Stomach (tissue), 9 donors: ENCODE data around the gene SLC22A12. TPM values are rescaled to one million over a fixed set of nuclear protein-coding genes. Genes with fewer than 3 reads are reported as not detected.

ENCODE experiments used
- DNase-seq, 2 donors: peaks; one replicate each; pipeline versions ENCODE4 v3.0.0 to v3.0.0-alpha.2; 2013 to 2019
- H3K27ac ChIP-seq, 5 donors: fragments of 200-600 bp in 4 of 5; sonication (generic) in 4 of 5; one replicate each; pipeline ENCODE4 v1.5.1; 2013 to 2019; ENCODE audit warnings: mild to moderate bottlenecking in 1 of 5, moderate library complexity in 1 of 5
- H3K27me3 ChIP-seq, 3 donors: fragments of 200-600 bp; sonication (generic); one replicate each; pipeline ENCODE4 v1.5.1; 2017 to 2019; ENCODE audit warnings: mixed run types in 1 of 3
- H3K36me3 ChIP-seq, 4 donors: fragments of 200-600 bp; sonication (generic); 1 replicate in 3 of 4; 2 replicates in 1 of 4; pipeline ENCODE4 v1.5.1; 2016 to 2019
- H3K4me1 ChIP-seq, 4 donors: fragments of 200-600 bp; sonication (generic); one replicate each; pipeline ENCODE4 v1.5.1; 2016 to 2019
- H3K4me3 ChIP-seq, 4 donors: fragments of 200-600 bp; sonication (generic) in 3 of 4; one replicate each; pipeline ENCODE4 v1.5.1; 2016 to 2019; ENCODE audit warnings: mild to moderate bottlenecking in 1 of 4
- H3K9me3 ChIP-seq, 4 donors: fragments of 200-600 bp; sonication (generic); one replicate each; pipeline ENCODE4 v1.5.1; 2016 to 2019
- EP300 ChIP-seq: sonication (generic); formaldehyde crosslinking; IDR thresholded peaks from one replicate; pipeline ENCODE4 v1.6.1; 2017; ENCODE audit warnings: antibody characterized with exemption
- POLR2A ChIP-seq, 4 donors: fragments of 450-650 bp; IDR thresholded peaks; one replicate each; pipeline ENCODE4 v1.6.1; 2016; ENCODE audit warnings: antibody characterized with exemption in 4 of 4, control low read depth in 2 of 4, mild to moderate bottlenecking in 1 of 4, moderate library complexity in 1 of 4
- POLR2AphosphoS5 ChIP-seq, 3 donors: sonication (generic); formaldehyde crosslinking; IDR thresholded peaks; one replicate each; pipeline ENCODE4 v1.6.1; 2016; ENCODE audit warnings: antibody characterized with exemption in 3 of 3
- WGBS, 5 donors: extraction: QIAGEN DNeasy Blood & Tissue Kit in 3 of 5; methylation state at CpG; one replicate each; pipeline versions ENCODE4 v1.1.5 to v1.1.7; 2013 to 2018; 5-methylcytosine and 5-hydroxymethylcytosine counted together
- intact Hi-C: fragments of 100-400 bp; cut with DNase I; formaldehyde crosslinking; loops from one replicate; pipeline ENCODE4 v1.15.1; 2023; ENCODE audit warnings: low total_unique reads
- polyA plus RNA-seq, 3 donors: library from polyadenylated mRNA; stranded (reverse); fragments of 200-250 nt; gene quantifications; one replicate each; pipeline ENCODE4 v1.2.3, GENCODE V29; 2013
- total RNA-seq, 5 donors: library from RNA; depleted of rRNA; stranded (reverse); fragments of >200 nt; gene quantifications; one replicate each; pipeline versions ENCODE4 v1.1.0 to v1.2.3, GENCODE V29; 2014 to 2016
- TF ChIP-seq, protein P1 (sequence below), 7 experiments: fragments of 450-650 bp in 4 of 7; fragments of 200-600 bp in 3 of 7; sonication (generic) in 3 of 7; IDR thresholded peaks; one replicate each; pipeline ENCODE4 v1.5.1; 2016 to 2019; ENCODE audit warnings: antibody characterized with exemption in 7 of 7, control low read depth in 2 of 7, mild to moderate bottlenecking in 1 of 7
- donor health status: healthy with polysubstance abuse.
- donor health status: Bipolar disorder and iron deficiency.
- donor health status: healthy.

SLC22A12 gene
- total and polyA plus RNA-seq, 8 donors = not detected

DNA sequence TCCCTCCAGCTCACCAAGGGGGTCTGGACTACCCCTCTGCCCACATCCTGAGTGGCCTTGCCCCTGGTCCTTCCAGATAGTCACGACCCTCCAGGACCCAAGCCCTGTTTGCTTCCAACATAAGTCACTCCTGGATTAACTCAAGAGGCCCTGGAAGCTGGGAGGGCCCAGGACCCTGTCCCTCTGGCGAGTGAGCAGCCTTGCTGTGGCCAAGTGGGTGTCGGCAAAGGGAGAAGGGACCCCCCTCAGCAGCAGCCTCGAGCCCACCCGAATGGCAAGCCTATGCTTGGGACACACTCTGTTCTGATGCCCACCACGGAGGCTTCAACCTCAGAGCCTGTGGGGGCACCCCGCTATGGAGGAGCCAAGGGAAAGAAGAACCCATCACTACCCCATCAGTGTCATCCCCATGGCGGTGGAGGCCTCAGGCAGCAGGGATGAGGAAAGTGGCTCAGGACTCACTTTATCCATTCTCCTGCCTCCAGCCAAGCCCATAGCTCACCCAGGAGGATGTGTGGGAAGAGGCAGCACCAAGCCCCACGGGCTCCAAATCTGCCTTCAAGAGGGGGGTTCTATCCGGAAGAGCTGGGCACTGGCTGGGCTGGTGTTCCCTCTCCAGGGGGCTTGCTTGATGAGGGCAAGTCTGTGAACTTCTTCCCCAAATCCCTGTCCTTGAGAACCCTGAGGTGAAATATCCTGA lies 12.5 kb downstream of the SLC22A12 start:
- no peaks in the 10 kb centered on the region for H3K9me3 ChIP-seq
- H3K4me1 ChIP-seq = peaks cover 0 to 12% (median 0%) of the 10 kb centered on the region in 4 donors
- no peaks in the 10 kb centered on the region for H3K36me3 ChIP-seq
- H3K27ac ChIP-seq = no peak overlapping the region
- DNase-seq = no peak
- no peak overlapping the region for H3K4me3 ChIP-seq
- TF ChIP-seq, protein P1, sequence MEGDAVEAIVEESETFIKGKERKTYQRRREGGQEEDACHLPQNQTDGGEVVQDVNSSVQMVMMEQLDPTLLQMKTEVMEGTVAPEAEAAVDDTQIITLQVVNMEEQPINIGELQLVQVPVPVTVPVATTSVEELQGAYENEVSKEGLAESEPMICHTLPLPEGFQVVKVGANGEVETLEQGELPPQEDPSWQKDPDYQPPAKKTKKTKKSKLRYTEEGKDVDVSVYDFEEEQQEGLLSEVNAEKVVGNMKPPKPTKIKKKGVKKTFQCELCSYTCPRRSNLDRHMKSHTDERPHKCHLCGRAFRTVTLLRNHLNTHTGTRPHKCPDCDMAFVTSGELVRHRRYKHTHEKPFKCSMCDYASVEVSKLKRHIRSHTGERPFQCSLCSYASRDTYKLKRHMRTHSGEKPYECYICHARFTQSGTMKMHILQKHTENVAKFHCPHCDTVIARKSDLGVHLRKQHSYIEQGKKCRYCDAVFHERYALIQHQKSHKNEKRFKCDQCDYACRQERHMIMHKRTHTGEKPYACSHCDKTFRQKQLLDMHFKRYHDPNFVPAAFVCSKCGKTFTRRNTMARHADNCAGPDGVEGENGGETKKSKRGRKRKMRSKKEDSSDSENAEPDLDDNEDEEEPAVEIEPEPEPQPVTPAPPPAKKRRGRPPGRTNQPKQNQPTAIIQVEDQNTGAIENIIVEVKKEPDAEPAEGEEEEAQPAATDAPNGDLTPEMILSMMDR (IDR thresholded peaks at IDR 0.05) = no peak
- TF ChIP-seq POLR2A (IDR thresholded peaks at IDR 0.05) (no peak), EP300 (no peak), POLR2AphosphoS5 (IDR thresholded peaks at IDR 0.05) (no peak)
- intact Hi-C loops = no loop called here
- 62 to 80% (median 76%) methylated on average over 9 to 10 of the region's 10 CpGs for WGBS, 5 donors
- peaks cover 0 to 38% (median 14%) of the 10 kb centered on the region in 3 donors for H3K27me3 ChIP-seq

DNA sequence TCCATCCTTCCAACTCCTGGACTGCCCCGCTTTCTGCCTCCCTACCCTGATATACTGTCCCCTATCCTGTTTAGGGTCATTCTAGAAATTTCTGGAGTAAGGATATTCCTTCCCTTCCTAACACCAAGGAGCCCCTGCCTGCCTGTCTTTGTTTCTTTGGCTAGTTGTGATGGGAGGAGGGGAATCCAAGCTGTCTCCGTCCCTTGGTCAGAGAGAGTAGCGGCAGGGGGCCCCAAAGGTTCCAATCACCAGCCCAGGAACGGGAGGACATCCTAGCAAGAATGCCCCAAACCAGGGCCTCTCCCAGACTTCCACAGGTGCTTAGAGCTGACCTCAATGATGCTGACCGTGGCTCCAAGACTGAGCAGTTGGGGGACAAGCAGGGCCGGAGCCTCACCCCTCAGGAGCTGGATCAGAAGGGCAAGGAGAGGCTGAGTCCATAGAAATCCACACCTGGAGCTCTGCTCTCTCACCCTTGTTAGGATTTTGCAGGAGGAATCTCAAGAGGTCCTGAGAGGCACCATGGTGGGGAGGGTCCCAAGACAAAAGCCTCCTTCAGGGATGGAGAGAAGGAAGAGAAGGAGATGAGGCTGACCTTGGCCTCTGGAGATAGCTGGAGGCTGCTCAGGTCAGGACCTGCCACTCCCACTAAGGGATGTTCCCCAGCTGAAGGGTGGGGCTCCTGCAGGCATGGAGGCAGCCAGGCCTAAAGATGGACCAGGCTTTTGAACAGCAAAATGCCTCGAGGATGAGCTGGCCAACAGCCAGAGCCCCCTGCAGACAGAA lies 13.6 kb downstream of the SLC22A12 start:
- Histone ChIP-seq H3K4me1 (peaks cover 0 to 14% (median 0%) of the 10 kb centered on the region in 4 donors), H3K27me3 (peaks cover 0 to 42% (median 14%) of the 10 kb centered on the region in 3 donors), H3K9me3 (no peaks in the 10 kb centered on the region), H3K36me3 (no peaks in the 10 kb centered on the region), H3K27ac (no peak overlapping the region), H3K4me3 (no peak overlapping the region)
- intact Hi-C loops = no loop called here
- no peak for TF ChIP-seq POLR2AphosphoS5 (IDR thresholded peaks at IDR 0.05)
- TF ChIP-seq POLR2A (IDR thresholded peaks at IDR 0.05) = no peak
- TF ChIP-seq, protein P1 (IDR thresholded peaks at IDR 0.05) = no peak
- no peak for TF ChIP-seq EP300
- 67 to 80% (median 70%) methylated on average over 6 to 7 of the region's 7 CpGs for WGBS, 5 donors
- DNase-seq = no peak

DNA sequence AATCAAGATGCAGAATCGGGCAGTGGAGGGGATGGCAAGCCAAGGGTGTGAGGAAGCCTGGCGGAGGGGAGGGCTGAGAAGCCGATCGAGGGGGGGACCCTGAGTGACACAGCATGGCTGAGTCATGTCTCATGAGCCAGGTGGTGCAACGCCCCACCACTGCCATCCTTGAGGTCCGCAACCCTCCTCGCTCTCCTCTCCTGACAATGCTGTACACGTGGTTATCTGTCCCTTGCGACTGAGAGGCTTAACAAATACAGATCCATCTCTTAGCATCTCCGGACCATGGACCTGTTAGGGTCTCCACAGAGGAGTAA lies 14.2 kb downstream of the SLC22A12 start:
- WGBS, 5 donors = 59 to 74% (median 63%) methylated on average over 8 to 10 of the region's 10 CpGs
- Histone ChIP-seq H3K36me3 (no peaks in the 10 kb centered on the region), H3K4me3 (no peak overlapping the region), H3K27me3 (peaks cover 0 to 42% (median 14%) of the 10 kb centered on the region in 3 donors), H3K4me1 (peaks cover 0 to 14% (median 0%) of the 10 kb centered on the region in 4 donors), H3K27ac (no peak overlapping the region), H3K9me3 (no peaks in the 10 kb centered on the region)
- no peak for DNase-seq
- TF ChIP-seq EP300 = no peak
- no peak for TF ChIP-seq POLR2A (IDR thresholded peaks at IDR 0.05)
- intact Hi-C loops = no loop called here

DNA sequence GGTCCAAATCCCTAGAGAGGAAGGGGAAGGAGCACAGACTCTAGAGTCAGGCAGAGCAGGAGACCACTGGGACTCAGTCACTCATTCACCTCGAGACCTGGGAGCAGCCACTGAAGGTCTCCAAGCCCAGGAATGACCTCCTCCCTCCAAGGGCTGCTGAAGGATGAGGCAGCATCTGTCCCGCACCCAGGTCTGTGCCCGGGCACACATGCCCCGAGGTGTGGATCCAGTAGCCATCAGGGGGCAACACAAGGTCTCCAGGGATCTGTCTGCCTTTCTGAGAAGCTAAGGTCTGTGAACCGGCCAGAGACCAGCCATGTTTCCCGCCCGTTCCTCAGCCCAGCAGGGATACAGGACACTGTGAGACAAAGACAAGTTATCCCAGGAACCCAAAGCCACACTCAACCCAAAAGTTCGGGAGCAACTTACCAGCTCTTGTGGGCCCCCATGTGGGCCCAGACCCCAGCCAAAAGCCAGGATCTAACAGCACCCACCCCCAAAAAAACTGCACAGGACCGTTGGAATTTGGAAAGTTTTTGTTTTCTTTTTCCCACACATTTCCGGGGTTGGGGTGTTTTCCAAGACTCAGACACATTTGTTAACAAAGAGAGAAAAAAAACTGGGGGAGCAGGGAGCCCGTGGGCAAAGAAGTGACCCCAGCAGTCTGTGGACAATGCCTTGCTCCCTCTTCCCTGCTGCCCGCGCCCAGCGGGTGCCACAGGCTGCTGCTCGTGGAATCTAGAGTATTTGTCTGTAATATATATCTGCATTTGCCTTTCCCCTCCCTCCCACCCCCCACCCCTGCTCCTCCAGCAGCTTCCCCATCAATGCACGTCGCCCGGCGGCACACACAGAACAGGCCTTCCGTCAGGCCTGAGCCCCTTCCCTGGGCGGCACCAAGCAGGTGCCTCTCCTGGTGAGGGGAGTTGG lies 14.9 kb downstream of the SLC22A12 start:
- Histone ChIP-seq H3K36me3 (no peaks in the 10 kb centered on the region), H3K27me3 (peaks cover 0 to 42% (median 14%) of the 10 kb centered on the region in 3 donors), H3K27ac (no peak overlapping the region), H3K9me3 (no peaks in the 10 kb centered on the region), H3K4me3 (no peak overlapping the region), H3K4me1 (peaks cover 0 to 14% (median 0%) of the 10 kb centered on the region in 4 donors)
- DNase-seq = no peak
- intact Hi-C loops = no loop called here
- TF ChIP-seq, protein P1 (IDR thresholded peaks at IDR 0.05) = no peak
- no peak for TF ChIP-seq POLR2AphosphoS5 (IDR thresholded peaks at IDR 0.05)
- no peak for TF ChIP-seq EP300
- no peak for TF ChIP-seq POLR2A (IDR thresholded peaks at IDR 0.05)
- 60 to 71% (median 70%) methylated on average over 16 to 21 of the region's 21 CpGs for WGBS, 5 donors
